ENCODE data around the gene TOE1.

GRCh38 chr1:45379524-45379923 lies 39.6 kb downstream of the TOE1 start:
- TF ChIP-seq CTCF (IDR thresholded peaks at IDR 0.05 in 8 of 11, conservative IDR thresholded peaks at IDR 0.05 in 3 of 11) (no peak), POLR2AphosphoS5 (IDR thresholded peaks at IDR 0.05) (no peak)
